CD14-positive monocyte (primary cell): Measurements from ENCODE around the gene LRRFIP2. TPM values are rescaled to one million over a fixed set of nuclear protein-coding genes. Genes with fewer than 3 reads are reported as not detected.

Experiments
- DNase-seq, 3 donors: peaks; one replicate each; pipeline ENCODE4 v3.0.0-alpha.2; 2011 to 2022
- H2AFZ ChIP-seq: 2 replicates; pipeline ENCODE4 v1.6.0; 2012; ENCODE audit warnings: mild to moderate bottlenecking, low read depth, low read length, inconsistent platforms; ENCODE audit not compliant: insufficient read depth, poor library complexity, severe bottlenecking
- H3K27ac ChIP-seq, 2 donors: 1 replicate in 1 of 2; 2 replicates in 1 of 2; pipeline ENCODE4 v1.5.1; 2012 to 2013; ENCODE audit warnings: low read length in 2 of 2, control low read depth in 1 of 2, inconsistent platforms in 1 of 2, low read depth in 1 of 2, mild to moderate bottlenecking in 1 of 2
- H3K27me3 ChIP-seq, 2 donors: one replicate each; pipeline versions ENCODE4 v1.6.0 to v1.6.1; 2011 to 2013; ENCODE audit warnings: low read length in 2 of 2; ENCODE audit not compliant: control insufficient read depth in 2 of 2, insufficient read depth in 2 of 2
- H3K36me3 ChIP-seq, 2 donors: replicated peaks in 1 of 2; 1 replicate in 1 of 2; 2 replicates in 1 of 2; pipeline versions ENCODE4 v1.5.1 to v1.6.1; 2012 to 2013; ENCODE audit warnings: low read length in 2 of 2, control low read depth in 1 of 2, inconsistent platforms in 1 of 2, mild to moderate bottlenecking in 1 of 2; ENCODE audit not compliant: insufficient read depth in 2 of 2, control insufficient read depth in 1 of 2
- H3K4me1 ChIP-seq, 2 donors: 1 replicate in 1 of 2; 2 replicates in 1 of 2; pipeline versions ENCODE4 v1.5.1 to v1.6.1; 2012 to 2013; ENCODE audit warnings: low read length in 2 of 2, control low read depth in 1 of 2, inconsistent platforms in 1 of 2, mild to moderate bottlenecking in 1 of 2, moderate library complexity in 1 of 2; ENCODE audit not compliant: insufficient read depth in 2 of 2, control insufficient read depth in 1 of 2
- H3K4me2 ChIP-seq: replicated peaks from 2 replicates; pipeline ENCODE3; 2012; ENCODE audit warnings: low read length, moderate library complexity, mild to moderate bottlenecking; ENCODE audit not compliant: poor library complexity, severe bottlenecking; ENCODE audit errors: extremely low read depth
- H3K4me3 ChIP-seq, 3 experiments: fragments of 200-600 bp in 1 of 3; sonication (generic) in 1 of 3; replicated peaks in 1 of 3; 1 replicate in 2 of 3; 2 replicates in 1 of 3; pipeline ENCODE4 v1.5.1; 2011 to 2013; ENCODE audit warnings: low read length in 3 of 3, mild to moderate bottlenecking in 3 of 3, control low read depth in 2 of 3, low read depth in 2 of 3, inconsistent platforms in 1 of 3, moderate library complexity in 1 of 3
- H3K79me2 ChIP-seq: 2 replicates; pipeline ENCODE4 v1.6.0; 2012; ENCODE audit warnings: mild to moderate bottlenecking, control low read depth, inconsistent platforms, low read length, moderate library complexity; ENCODE audit not compliant: insufficient read depth
- H3K9ac ChIP-seq: 2 replicates; pipeline ENCODE4 v1.6.0; 2017; ENCODE audit warnings: low read length, mild to moderate bottlenecking; ENCODE audit not compliant: insufficient read depth, poor library complexity, severe bottlenecking
- H3K9me3 ChIP-seq, 2 donors: replicated peaks in 1 of 2; 1 replicate in 1 of 2; 2 replicates in 1 of 2; pipeline versions ENCODE4 v1.5.1 to v1.6.1; 2012 to 2013; ENCODE audit warnings: low read length in 2 of 2, control low read depth in 1 of 2; ENCODE audit not compliant: control insufficient read depth in 1 of 2, insufficient read depth in 1 of 2
- H4K20me1 ChIP-seq: 2 replicates; pipeline ENCODE4 v1.6.0; 2012; ENCODE audit warnings: mild to moderate bottlenecking, low read length, control low read depth, moderate library complexity; ENCODE audit not compliant: insufficient read depth
- H3K27ac Mint-ChIP-seq, 7 donors: one replicate each; pipeline ENCODE4 v1.8.0; 2020; ENCODE audit warnings: mild to moderate bottlenecking in 7 of 7, mixed read lengths in 7 of 7, moderate library complexity in 6 of 7, inconsistent platforms in 2 of 7
- H3K27me3 Mint-ChIP-seq, 3 donors: one replicate each; pipeline ENCODE4 v1.8.0; 2021 to 2022; ENCODE audit warnings: low read depth in 3 of 3, mild to moderate bottlenecking in 3 of 3, mixed read lengths in 3 of 3, moderate library complexity in 3 of 3, inconsistent platforms in 1 of 3
- H3K36me3 Mint-ChIP-seq, 2 donors: one replicate each; pipeline ENCODE4 v1.8.0; 2020; ENCODE audit warnings: mixed read lengths in 2 of 2, inconsistent platforms in 1 of 2, mild to moderate bottlenecking in 1 of 2
- H3K4me1 Mint-ChIP-seq: one replicate; pipeline ENCODE4 v1.8.0; 2020; ENCODE audit warnings: mild to moderate bottlenecking, mixed read lengths
- H3K4me3 Mint-ChIP-seq, 2 donors: one replicate each; pipeline ENCODE4 v1.8.0; 2020; ENCODE audit warnings: mild to moderate bottlenecking in 2 of 2, mixed read lengths in 2 of 2, moderate library complexity in 1 of 2
- H3K9me3 Mint-ChIP-seq, 7 donors: one replicate each; pipeline ENCODE4 v1.8.0; 2020 to 2022; ENCODE audit warnings: mixed read lengths in 7 of 7, mild to moderate bottlenecking in 6 of 7, moderate library complexity in 6 of 7, inconsistent platforms in 2 of 7
- WGBS: methylation state at CpG from one replicate; pipeline ENCODE4 v1.1.5; 2013; ENCODE audit warnings: missing lambda C conversion rate; ENCODE audit not compliant: insufficient coverage; 5-methylcytosine and 5-hydroxymethylcytosine counted together
- intact Hi-C, 2 donors: fragments of 100-400 bp; cut with micrococcal nuclease; formaldehyde crosslinking; loops; one replicate each; pipeline versions ENCODE4 v1.15.0 to v1.15.1; 2023
- polyA plus RNA-seq, 3 donors: library from polyadenylated mRNA; depleted of rRNA in 1 of 3; unstranded in 2 of 3; stranded (reverse) in 1 of 3; fragments of 300-500 nt in 2 of 3; fragments of >200 nt in 1 of 3; fragmentation: Illumina TruSeq in 2 of 3; gene quantifications; 1 replicate in 2 of 3; 2 replicates in 1 of 3; pipeline ENCODE4 v1.2.3, GENCODE V29; 2012 to 2021
- TF ChIP-seq, protein P1 (sequence below): fragments of 200-600 bp; IDR thresholded peaks from one replicate; pipeline ENCODE4 v1.8.0; 2022; ENCODE audit warnings: antibody characterized with exemption, mild to moderate bottlenecking

LRRFIP2 gene
- polyA plus RNA-seq, 3 donors, result 30.9 to 39.4 (median 31.7) TPM

DNA sequence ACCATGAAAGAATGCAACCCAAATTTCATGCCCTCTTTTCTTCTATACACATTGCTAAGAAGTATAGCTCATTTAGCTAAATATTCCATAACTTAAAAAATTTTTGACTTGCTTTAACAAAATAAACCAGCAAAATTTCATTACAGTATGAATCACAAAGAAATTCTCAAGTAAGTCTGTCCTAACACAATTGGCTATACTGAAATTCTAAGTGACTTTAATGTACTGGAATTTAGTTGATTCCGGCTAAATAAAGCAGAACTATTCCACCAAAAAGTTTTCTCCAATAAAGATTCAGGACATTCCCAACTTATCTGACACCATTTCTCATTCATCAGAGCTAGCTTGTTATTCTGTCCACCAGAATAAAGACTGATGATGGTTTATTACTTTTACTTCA, 23.8 kb downstream of the LRRFIP2 start:
- no peaks in the 10 kb centered on the region for H3K27me3 ChIP-seq
- H3K36me3 ChIP-seq, result peaks cover 0 to 33% of the 10 kb centered on the region in 2 donors
- no peak overlapping the region for H3K9ac ChIP-seq
- H3K4me3 Mint-ChIP-seq, result no peak overlapping the region
- H3K27ac ChIP-seq, result no peak overlapping the region
- peaks cover 37 to 48% of the 10 kb centered on the region in 2 donors for H3K4me1 ChIP-seq
- peaks cover 85% of the 10 kb centered on the region for H3K79me2 ChIP-seq
- H3K27me3 Mint-ChIP-seq, result no peaks in the 10 kb centered on the region
- DNase-seq, result no peak
- no peak overlapping the region for H3K4me3 ChIP-seq
- H3K9me3 Mint-ChIP-seq, result no peaks in the 10 kb centered on the region
- no peak overlapping the region for H2AFZ ChIP-seq
- intact Hi-C loops, result no loop called here
- H3K4me1 Mint-ChIP-seq, result peaks cover 47% of the 10 kb centered on the region
- TF ChIP-seq, protein P1, sequence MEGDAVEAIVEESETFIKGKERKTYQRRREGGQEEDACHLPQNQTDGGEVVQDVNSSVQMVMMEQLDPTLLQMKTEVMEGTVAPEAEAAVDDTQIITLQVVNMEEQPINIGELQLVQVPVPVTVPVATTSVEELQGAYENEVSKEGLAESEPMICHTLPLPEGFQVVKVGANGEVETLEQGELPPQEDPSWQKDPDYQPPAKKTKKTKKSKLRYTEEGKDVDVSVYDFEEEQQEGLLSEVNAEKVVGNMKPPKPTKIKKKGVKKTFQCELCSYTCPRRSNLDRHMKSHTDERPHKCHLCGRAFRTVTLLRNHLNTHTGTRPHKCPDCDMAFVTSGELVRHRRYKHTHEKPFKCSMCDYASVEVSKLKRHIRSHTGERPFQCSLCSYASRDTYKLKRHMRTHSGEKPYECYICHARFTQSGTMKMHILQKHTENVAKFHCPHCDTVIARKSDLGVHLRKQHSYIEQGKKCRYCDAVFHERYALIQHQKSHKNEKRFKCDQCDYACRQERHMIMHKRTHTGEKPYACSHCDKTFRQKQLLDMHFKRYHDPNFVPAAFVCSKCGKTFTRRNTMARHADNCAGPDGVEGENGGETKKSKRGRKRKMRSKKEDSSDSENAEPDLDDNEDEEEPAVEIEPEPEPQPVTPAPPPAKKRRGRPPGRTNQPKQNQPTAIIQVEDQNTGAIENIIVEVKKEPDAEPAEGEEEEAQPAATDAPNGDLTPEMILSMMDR, result no peak
- no peak overlapping the region for H3K4me2 ChIP-seq
- H4K20me1 ChIP-seq, result no peaks in the 10 kb centered on the region
- peaks cover 26 to 46% of the 10 kb centered on the region in 2 donors for H3K36me3 Mint-ChIP-seq
- WGBS, result no CpG with 5 or more reads among the region's 1 CpG
- no peak overlapping the region for H3K27ac Mint-ChIP-seq
- no peaks in the 10 kb centered on the region for H3K9me3 ChIP-seq

DNA sequence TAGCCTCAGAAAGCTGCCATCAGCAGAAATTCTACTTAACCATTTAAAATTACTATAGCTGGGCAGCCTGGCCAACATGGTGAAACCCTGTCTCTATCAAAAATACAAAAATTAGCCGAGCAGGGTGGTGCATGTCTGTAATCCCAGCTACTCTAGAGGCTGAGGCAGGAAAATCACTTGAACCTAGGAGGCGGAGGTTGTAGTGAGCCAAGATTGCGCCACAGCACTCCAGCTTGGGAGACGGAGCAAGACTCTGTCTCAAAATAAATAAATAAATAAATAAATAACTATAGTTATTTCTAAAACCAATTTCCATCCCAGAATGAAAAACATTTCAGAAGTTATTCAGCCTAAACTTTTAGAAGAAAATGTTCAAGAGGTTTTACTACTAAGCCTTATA, 25.1 kb downstream of the LRRFIP2 start:
- TF ChIP-seq, protein P1, result no peak
- H3K36me3 ChIP-seq, result peaks cover 0 to 29% of the 10 kb centered on the region in 2 donors
- intact Hi-C loops, result no loop called here
- H3K4me2 ChIP-seq, result no peak overlapping the region
- H3K4me1 ChIP-seq, result peaks cover 44 to 50% of the 10 kb centered on the region in 2 donors
- H2AFZ ChIP-seq, result no peak overlapping the region
- H3K4me1 Mint-ChIP-seq, result peaks cover 49% of the 10 kb centered on the region
- H3K4me3 ChIP-seq, result no peak overlapping the region
- H3K4me3 Mint-ChIP-seq, result no peak overlapping the region
- H3K27me3 Mint-ChIP-seq, result no peaks in the 10 kb centered on the region
- peaks cover 24 to 43% of the 10 kb centered on the region in 2 donors for H3K36me3 Mint-ChIP-seq
- WGBS, result 17% methylated on average over 1 of the region's 4 CpGs
- no peak for DNase-seq
- H3K9ac ChIP-seq, result no peak overlapping the region
- peak overlapping the region in 5 of 7 donors; percentile 68 to 98 (median 79) for H3K27ac Mint-ChIP-seq
- H3K9me3 Mint-ChIP-seq, result no peaks in the 10 kb centered on the region
- H3K27me3 ChIP-seq, result no peaks in the 10 kb centered on the region
- H4K20me1 ChIP-seq, result no peaks in the 10 kb centered on the region
- H3K79me2 ChIP-seq, result peaks cover 77% of the 10 kb centered on the region
- peak overlapping the region in 1 of 2 donors; percentile 99 for H3K27ac ChIP-seq
- no peaks in the 10 kb centered on the region for H3K9me3 ChIP-seq
